Fibroblast of mammary gland (primary cell): ENCODE measurements around the gene MYO1A.
A peak's percentile ranks its signal among the peaks of the same experiment; 100 is the strongest.

Experiments used
- DNase-seq: peaks from one replicate; pipeline ENCODE4 v3.0.0-alpha.2; 2010; ENCODE audit warnings: low read depth
- H3K4me3 ChIP-seq: 2 replicates; pipeline ENCODE4 v1.5.1; 2011; ENCODE audit warnings: low read depth, mild to moderate bottlenecking, low read length, moderate library complexity; ENCODE audit not compliant: control insufficient read depth
- TF ChIP-seq, protein P1 (sequence below): conservative IDR thresholded peaks from 2 replicates; pipeline ENCODE4 v1.5.1; 2011; ENCODE audit warnings: low read depth, low read length, inconsistent platforms; ENCODE audit not compliant: control insufficient read depth, insufficient read depth

Gene MYO1A

DNA sequence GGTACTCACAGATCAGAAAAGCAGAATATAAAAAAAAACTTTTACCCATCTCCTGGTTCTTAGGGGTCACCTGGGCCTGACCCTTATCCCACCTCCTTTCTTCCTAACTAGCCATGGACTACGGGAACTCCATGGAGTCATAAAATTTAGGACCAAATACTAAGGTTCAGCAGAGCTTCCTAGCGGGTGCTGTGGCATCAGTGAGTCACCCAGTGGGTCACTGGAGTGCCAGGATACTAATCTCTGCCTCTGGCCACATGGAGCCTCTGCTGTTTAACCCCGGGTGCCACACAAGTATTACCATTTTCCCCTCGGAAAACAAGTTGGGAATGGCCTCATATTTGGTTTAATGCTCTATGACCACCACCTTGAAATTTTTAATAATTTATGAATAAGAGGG is 50.5 kb downstream of the MYO1A start:
- H3K4me3 ChIP-seq, result no peak overlapping the region
- DNase-seq, result no peak
- TF ChIP-seq, protein P1, sequence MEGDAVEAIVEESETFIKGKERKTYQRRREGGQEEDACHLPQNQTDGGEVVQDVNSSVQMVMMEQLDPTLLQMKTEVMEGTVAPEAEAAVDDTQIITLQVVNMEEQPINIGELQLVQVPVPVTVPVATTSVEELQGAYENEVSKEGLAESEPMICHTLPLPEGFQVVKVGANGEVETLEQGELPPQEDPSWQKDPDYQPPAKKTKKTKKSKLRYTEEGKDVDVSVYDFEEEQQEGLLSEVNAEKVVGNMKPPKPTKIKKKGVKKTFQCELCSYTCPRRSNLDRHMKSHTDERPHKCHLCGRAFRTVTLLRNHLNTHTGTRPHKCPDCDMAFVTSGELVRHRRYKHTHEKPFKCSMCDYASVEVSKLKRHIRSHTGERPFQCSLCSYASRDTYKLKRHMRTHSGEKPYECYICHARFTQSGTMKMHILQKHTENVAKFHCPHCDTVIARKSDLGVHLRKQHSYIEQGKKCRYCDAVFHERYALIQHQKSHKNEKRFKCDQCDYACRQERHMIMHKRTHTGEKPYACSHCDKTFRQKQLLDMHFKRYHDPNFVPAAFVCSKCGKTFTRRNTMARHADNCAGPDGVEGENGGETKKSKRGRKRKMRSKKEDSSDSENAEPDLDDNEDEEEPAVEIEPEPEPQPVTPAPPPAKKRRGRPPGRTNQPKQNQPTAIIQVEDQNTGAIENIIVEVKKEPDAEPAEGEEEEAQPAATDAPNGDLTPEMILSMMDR, result no peak

DNA sequence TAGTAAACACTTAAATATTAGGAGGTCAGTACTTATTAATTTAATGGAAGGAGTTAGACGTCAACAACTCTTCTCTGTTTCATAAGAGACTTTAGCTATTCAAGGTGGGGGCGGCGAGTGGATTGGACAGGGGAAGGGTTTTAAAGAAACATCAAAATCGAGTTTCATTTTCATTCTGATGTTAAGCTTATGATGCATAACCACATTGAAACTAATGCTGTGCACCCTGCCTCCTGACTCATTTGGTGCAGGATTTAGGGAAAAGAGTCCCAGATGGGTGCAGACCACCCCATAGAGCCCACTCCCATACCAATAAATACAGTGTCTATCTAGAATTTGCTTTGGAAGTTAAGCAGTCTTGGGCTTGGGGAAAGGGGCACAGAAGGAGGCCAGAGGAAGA is 50.9 kb downstream of the MYO1A start:
- H3K4me3 ChIP-seq, result no peak overlapping the region
- TF ChIP-seq, protein P1, result no peak
- peak; percentile 11 for DNase-seq

DNA sequence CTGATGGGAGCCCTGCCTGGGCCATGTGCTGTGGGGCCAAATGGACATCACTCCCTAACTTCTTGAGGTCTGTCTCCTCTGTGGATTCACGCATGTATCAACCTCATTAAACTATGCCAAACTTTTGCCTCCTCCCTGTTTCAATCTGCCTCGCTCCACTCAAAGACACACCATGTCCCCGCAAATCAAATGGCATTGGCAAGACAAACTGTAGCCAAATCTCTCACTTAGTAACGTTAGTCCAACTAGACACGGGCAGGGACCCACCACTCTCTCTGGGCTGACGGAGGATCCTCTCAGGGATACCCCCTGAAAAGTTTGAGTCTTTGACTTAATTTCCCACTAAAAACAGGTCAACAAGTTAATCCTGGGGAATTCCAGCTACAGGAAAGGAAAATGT is 51.6 kb downstream of the MYO1A start:
- TF ChIP-seq, protein P1, result no peak
- H3K4me3 ChIP-seq, result no peak overlapping the region
- no peak for DNase-seq

DNA sequence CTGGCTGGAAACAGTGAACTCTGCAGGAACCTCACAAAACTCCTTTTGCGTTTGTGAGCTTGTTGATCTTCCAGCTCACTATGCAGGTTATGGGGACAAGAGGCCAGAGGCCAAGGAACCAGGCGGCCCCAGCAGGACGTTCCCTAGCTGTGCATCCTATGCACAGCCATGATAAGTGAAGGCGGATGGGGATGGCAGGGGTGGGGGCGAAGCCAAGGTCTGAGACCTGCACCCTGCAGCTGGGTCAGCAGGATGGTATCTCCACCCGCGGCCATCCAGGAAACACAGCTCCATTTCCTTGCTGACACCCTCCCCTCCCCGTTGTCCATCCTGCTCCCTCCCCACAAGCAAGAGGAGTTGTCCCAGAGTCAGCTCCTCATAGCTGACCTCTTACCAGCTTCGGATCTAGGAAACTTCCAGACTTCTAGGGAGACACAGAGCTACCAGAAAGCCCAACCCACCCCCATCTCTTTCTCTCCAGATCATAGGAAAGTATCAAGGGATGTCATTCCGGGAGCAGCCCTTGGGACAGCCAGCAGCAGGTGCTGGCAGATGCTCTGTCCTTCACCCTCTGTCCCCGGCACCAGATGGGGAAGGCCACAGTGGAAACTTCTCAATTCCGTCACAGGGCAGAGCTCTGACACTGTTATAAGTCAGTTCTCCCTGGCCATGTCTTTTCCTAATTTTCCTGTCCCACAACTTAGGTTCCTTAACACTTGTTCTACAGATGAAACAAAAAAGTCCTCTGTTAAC is 53.0 kb downstream of the MYO1A start:
- DNase-seq, result no peak
- TF ChIP-seq, protein P1, result no peak

DNA sequence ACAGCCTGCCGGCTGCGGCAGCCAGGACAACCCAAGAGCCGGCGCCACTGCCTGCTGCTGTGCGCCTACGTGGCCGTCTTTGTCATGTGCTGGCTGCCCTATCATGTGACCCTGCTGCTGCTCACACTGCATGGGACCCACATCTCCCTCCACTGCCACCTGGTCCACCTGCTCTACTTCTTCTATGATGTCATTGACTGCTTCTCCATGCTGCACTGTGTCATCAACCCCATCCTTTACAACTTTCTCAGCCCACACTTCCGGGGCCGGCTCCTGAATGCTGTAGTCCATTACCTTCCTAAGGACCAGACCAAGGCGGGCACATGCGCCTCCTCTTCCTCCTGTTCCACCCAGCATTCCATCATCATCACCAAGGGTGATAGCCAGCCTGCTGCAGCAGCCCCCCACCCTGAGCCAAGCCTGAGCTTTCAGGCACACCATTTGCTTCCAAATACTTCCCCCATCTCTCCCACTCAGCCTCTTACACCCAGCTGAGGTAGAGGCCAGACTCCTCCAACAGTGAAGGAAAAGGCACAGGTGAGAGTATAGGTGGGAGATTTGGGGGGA is 53.9 kb downstream of the MYO1A start:
- H3K4me3 ChIP-seq, result no peak overlapping the region
- DNase-seq, result no peak
- TF ChIP-seq, protein P1, result no peak

More for the DNA sequence above, 53.0 kb downstream of the MYO1A start:
- H3K4me3 ChIP-seq, result no peak overlapping the region

DNA sequence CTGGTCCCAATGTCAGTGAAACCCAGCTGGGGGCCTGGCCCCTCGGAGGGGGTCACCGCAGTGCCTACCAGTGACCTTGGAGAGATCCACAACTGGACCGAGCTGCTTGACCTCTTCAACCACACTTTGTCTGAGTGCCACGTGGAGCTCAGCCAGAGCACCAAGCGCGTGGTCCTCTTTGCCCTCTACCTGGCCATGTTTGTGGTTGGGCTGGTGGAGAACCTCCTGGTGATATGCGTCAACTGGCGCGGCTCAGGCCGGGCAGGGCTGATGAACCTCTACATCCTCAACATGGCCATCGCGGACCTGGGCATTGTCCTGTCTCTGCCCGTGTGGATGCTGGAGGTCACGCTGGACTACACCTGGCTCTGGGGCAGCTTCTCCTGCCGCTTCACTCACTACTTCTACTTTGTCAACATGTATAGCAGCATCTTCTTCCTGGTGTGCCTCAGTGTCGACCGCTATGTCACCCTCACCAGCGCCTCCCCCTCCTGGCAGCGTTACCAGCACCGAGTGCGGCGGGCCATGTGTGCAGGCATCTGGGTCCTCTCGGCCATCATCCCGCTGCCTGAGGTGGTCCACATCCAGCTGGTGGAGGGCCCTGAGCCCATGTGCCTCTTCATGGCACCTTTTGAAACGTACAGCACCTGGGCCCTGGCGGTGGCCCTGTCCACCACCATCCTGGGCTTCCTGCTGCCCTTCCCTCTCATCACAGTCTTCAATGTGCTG is 54.6 kb downstream of the MYO1A start:
- TF ChIP-seq, protein P1, result no peak
- no peak overlapping the region for H3K4me3 ChIP-seq
- DNase-seq, result no peak
